Muscle of back (tissue), 11 donors: ENCODE results near the gene NBEAL2. TPM values are rescaled to one million over a fixed set of nuclear protein-coding genes. Genes with fewer than 3 reads are reported as not detected.
A peak's percentile ranks its signal among the peaks of the same experiment; 100 is the strongest.
"Not testable (repeated sequence)": the region's sequence is repeated elsewhere in the genome, so short reads cannot be mapped to it uniquely, and the experiment has no call there.

Experiments used
- DNase-seq, 3 donors: peaks; one replicate each; pipeline versions ENCODE4 v3.0.0 to v3.0.0-alpha.2; 2013
- polyA plus RNA-seq, 10 donors: library from polyadenylated mRNA; unstranded; fragments of 120-200 nt; gene quantifications; one replicate each; pipeline ENCODE4 v1.2.1, GENCODE V29; 2013; ENCODE audit not compliant: insufficient read length in 10 of 10

NBEAL2 gene
- polyA plus RNA-seq, 10 donors = 9.2 to 19.8 (median 16.0) TPM

DNA sequence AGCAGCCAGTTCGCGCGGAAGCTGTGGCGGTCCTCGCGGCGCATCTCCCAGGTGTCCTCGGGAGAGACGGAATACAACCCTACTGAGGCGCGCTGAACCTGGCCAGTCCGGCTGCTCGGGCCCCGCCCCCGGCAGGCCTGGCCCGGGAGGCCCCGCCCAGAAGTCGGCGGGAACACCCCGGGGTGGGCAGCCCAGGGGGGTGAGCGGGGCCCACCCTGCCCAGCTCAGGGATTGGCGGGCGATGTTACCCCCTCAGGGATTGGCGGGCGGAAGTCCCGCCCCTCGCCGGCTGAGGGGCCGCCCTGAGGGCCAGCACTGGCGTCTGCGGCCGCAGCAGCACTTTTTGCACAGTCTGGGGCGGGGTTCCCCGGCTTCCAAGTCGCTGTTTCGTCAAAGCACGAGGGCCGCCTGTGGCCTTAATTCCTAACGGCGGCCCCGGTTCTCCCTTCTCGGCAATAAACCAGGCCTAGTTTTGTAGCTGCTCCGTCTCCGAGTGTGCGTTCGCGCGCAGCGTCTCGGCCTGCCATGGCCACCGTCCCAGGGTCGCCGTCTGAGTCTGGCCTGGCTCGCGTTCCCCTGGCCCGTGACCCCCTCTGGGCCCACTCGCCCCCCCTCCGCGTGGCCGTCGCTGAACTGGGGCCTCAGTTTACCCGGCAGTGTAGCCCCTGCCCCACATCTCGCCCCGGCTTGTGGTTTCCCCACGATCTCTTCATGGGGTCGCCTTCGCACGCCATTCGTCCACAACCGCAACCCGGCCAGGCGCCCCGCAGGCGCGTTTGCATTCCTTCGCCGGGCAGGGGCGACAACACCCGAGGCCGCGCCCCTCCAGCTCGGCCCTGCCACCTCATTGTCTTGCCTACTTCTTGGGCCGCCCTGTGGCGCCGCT lies 30.0 kb downstream of the NBEAL2 start:
- DNase-seq = peak; percentile 91 to 96 (median 93)

DNA sequence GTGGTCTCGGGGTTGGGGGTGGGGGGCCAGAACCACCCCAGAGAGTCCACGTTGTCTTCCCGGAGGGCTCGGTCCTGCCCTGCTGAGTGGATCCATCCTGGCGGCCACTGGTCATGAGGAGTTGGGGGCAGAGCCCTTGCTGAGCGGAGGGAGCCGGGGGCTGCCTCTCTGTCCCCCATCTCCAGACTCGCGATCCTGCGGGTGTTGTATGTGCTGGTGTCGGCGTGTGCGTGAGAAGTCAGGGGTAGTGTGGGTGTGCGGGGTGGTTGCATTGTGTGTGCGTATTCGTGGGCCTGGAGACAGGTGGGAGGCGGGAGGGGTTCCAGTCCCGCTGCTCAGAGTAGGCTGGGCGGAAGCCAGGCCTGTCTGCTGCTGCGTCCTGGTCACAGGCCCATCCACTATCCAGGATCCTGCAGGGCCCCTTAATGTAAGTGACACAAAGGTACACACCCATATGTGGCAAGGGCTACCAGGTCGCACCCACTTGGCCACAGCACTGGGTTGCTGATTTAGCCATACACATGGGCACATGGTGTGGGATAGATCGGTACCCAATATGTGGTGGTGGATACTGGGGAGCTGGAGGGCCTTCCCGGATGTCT lies 30.7 kb downstream of the NBEAL2 start:
- DNase-seq = peak in 1 of 3 donors; percentile 40

GRCh38 chr3:47010910-47011309 lies 31.4 kb downstream of the NBEAL2 start:
- no peak for DNase-seq

GRCh38 chr3:47011371-47011770 lies 31.9 kb downstream of the NBEAL2 start:
- no peak for DNase-seq

GRCh38 chr3:47012342-47013230 lies 33.1 kb downstream of the NBEAL2 start:
- no peak for DNase-seq

DNA sequence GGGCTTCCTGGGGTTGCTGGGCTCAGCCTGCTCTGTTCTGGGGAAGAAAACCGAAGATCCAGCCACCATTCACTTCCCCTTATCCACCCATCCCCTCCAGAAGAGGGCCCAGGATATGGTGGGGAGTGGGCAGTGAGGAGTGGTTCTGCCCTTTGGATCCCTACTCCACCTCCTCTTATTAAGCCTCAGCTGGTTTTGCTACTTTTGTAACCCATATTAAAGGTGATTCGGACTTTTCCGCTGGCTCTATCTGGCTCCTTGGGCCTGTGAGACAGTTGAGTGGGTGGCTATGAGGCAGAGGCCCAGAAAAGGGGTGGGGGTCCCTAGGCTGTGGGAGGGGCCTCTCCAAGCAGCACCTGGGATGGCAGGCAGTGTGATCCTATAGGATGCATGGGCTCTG lies 33.8 kb downstream of the NBEAL2 start:
- DNase-seq = no peak

GRCh38 chr3:47014036-47014435 lies 34.6 kb downstream of the NBEAL2 start:
- DNase-seq = no peak

DNA sequence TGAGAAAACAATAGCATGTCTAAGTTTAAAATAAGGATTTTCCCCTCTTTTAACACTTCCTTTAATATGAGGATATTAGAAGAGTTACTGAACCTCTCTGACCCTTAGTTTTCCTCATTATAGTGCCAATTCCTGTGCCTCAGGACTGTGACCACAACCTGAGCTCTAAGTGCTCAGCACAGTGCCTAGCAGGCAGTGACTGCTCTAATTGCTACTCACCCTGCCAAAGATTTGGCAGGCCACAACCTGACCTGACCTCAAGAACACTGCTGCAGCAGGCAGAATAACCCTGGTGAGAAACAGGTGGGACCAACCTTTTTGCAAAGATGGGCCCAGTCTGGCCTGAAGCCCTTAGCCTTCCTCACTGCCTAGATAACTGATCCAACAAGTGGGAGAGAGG lies 35.7 kb downstream of the NBEAL2 start:
- DNase-seq = no peak

DNA sequence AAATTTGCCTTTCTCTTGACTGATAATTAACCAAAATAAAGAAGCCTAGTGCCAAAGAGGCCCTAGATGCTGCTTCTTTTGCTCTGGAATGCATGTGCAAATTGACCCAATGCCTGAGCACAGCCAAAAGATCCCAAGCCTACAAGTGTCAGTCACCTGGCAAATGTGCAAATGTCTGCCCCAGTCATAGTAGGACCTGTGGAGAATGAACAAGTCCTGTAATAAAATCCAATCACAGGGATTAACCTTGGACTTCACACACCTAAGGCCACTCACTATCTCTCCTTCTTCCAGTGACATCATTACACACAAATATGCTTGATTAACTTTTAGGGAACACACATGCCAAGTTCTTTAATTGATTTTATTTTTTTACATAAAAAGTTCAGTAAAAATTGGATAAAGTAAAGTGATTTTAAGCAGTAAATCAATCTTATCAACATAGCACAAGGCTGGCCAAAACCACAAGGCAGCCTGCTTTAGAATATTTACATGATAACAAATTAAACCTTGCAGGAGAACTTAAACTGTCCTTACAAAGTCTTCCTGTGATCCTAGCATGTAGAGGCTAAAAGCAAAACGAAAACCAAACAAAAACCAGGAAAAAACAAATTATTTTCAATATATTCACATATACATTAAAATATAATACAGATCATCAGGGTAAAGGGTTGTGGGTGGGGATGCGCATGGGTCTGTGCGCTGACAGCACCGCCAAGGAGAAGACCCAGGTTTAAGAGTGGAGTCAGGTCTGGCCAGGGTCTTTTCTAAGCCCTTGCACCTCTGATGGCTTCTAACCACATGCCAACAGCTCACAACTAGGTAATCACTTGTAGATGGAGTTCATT lies 36.8 kb downstream of the NBEAL2 start:
- DNase-seq = no peak

- peak in 1 of 3 donors; percentile 64 for DNase-seq
Observed at GRCh38 chr3:47016934-47017435, 37.5 kb downstream of the NBEAL2 start.

DNA sequence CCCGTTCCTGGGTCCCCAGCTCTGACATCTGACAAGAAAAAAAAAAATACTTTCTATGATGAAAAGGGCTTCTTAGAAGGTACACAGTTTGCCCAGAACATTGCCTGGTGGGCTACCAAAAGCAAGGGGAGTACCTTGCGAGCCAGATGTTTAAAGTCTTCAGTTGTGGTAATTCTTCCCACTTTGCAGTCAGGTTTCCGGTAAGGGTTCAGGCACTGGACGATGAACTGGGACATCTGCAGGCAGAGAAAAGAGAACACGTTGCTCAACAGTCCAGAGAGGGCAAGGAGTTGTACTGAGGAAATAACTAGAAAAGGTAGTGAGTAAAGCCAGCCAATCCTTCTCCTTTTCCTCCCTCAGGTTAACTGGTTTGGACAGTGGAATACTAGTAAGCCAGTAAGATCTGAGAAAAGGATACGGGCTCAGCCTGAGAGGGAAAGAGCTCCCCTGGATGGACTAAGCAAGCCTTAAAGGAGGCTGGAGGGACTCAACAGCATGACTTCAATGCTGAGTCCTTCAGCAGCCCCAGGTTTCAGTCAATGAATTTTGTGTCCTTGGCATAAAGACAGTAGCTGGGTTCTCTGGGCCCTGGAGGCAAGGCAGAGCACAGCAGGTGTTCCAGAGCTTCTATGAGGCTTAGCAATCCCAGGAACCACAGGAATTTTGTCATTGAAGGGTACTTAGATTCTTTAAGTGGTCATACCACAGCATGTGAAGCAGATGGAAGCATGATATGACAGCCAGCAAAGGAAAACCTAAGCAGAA lies 38.2 kb downstream of the NBEAL2 start:
- no peak for DNase-seq

DNA sequence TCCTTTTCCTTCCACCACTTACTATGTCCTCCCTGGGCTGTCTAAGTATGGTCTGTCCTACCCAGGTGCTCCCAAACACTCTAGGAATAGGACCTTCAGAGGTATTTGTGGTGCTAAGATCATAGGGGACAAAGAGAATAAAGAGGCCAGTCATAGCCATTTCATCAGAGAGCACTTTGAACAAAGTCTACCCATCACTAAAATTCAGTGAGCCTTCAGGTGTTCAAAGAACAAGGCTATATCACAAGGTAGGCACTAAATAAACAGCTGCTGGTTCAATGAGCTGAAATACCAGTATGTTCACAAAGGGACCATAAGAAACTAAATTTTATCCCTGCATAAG lies 38.8 kb downstream of the NBEAL2 start:
- no peak for DNase-seq

DNA sequence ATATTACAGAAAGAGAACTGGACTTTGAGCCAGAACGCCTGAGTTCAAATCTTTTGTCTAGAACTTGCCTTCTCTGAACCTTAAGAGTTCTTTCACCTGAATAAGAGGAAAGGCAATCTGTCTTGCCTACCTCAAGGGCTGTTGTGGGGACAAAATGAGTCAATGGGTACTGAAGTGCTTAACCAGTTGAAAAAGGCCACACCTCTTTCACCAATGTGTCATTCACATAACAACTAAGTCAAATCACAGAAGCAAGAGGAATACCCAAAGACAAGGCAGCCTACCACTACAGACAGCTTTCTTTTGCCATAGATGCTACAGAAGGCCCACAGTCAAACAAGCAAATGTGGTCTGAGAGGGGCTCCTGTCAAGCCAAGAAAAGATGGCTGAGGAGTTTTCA lies 39.7 kb downstream of the NBEAL2 start:
- DNase-seq = no peak

DNA sequence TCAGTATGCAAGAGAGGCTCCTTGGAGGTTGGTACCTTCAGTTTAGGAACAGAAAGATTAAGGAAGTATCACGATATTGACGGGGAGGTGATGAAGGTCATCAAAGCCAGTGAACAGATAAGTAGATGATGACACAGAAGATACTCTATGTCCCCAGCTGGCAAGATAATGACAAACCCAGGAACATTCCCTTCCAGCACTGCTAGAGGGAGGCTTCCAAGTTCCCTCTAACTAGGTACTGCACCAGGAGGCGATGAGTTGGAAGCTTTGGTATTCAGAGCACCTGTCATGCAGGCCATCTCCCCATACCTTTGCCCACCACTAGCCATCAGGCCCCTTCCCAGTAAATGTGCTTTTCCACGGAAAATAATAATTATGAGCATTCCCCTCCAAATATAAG lies 40.8 kb downstream of the NBEAL2 start:
- no peak for DNase-seq

DNA sequence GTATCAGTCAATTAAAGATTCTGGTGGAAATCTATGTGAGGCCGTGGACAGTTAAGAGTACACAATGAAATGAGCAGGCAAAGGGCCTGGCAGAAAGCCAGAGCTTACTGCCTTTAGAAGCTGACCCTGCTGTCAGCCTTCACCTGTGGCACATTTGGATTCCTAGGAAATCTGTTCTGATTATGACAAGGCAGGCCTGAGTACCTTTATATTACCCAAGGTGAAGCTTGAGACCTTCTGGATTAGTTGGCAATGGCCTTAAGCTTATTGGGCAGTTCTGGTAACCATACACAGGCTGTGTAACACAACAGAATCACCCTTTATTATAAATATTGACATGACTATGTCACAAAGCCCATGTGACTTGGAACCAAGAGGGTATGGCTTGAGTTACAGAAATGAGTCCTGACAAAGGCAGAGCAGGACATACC lies 43.2 kb downstream of the NBEAL2 start:
- DNase-seq = no peak

GRCh38 chr3:47024932-47025331 lies 45.5 kb downstream of the NBEAL2 start:
- no peak for DNase-seq

DNA sequence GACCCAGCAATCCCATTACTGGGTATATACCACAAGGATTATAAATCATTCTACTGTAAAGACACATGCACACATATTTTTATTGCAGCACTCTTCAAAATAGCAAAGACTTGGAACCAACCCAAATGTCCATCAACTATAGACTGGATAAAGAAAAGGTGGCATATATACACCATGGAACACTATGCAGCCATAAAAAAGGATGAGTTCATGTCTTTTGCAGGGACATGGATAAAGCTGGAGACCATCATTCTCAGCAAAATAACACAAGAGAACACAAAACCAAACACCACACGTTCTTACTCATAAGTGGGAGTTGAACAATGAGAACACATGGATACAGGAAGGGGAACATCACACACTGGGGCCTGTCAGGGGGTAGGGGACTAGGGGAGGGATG lies 47.0 kb downstream of the NBEAL2 start:
- not testable (repeated sequence) for DNase-seq

- no peak for DNase-seq
Observed at GRCh38 chr3:47028146-47028545, 48.7 kb downstream of the NBEAL2 start.

- DNase-seq = no peak
Observed at GRCh38 chr3:47028667-47029066, 49.2 kb downstream of the NBEAL2 start.

DNA sequence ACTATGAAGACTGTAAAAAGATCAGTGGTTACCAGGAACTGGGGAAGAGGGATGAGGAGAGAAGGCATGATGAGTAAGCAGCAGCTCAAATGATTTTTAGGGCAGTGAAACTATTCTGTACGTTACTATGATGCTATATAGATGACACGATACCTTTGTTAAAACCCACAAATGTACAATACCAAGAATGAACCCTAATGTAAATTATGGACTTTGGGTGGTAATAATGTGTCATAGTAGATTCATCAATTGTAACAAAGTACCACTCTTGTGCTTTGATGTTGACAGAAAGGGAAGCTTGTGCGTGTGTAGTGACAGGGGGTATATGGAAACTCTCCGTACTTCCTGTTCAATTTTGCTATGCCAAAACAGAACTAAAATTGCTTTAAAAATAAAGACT lies 51.6 kb downstream of the NBEAL2 start:
- DNase-seq = not testable (repeated sequence)
